Stimulated activated CD4-positive, alpha-beta T cell treated with anti-CD3 and anti-CD28 coated beads, Interleukin-15, amount 100 ng/mL, for 48 hours (primary cell): ENCODE data around the gene SFN.
"Not testable (repeated sequence)": the region's sequence is repeated elsewhere in the genome, so short reads cannot be mapped to it uniquely, and the experiment has no call there.

Experiments used
- DNase-seq, 2 donors: peaks; one replicate each; pipeline ENCODE4 v3.0.0-alpha.2; 2020; ENCODE audit warnings: low read depth in 2 of 2

The SFN gene

GRCh38 chr1:26864610-26865480, 1.9 kb downstream of the SFN start:
- DNase-seq, result peak; percentile 92 to 94

- not testable (repeated sequence) for DNase-seq
Measured at GRCh38 chr1:26873097-26873496, 10.1 kb downstream of the SFN start.

- no peak for DNase-seq
Measured at GRCh38 chr1:26874896-26875295, 11.9 kb downstream of the SFN start.

GRCh38 chr1:26877326-26877725, 14.4 kb downstream of the SFN start:
- DNase-seq, result no peak

- no peak for DNase-seq
Measured at GRCh38 chr1:26879793-26880192, 16.8 kb downstream of the SFN start.

- DNase-seq, result not testable (repeated sequence)
Measured at GRCh38 chr1:26881611-26882010, 18.7 kb downstream of the SFN start.

GRCh38 chr1:26882696-26883463, 19.9 kb downstream of the SFN start:
- no peak for DNase-seq

- DNase-seq, result no peak
Measured at GRCh38 chr1:26887125-26887524, 24.2 kb downstream of the SFN start.

GRCh38 chr1:26888231-26888630, 25.3 kb downstream of the SFN start:
- DNase-seq, result no peak

- peak; percentile 60 to 67 for DNase-seq
Measured at GRCh38 chr1:26889551-26890466, 26.9 kb downstream of the SFN start, which contains the start of gene GPN2. GPN2 (minus strand) TSS chr1:26890283; CDS start chr1:26890096, 187 bp downstream.

- DNase-seq, result no peak
Measured at GRCh38 chr1:26890467-26890796, 27.5 kb downstream of the SFN start.

- no peak for DNase-seq
Measured at GRCh38 chr1:26894263-26894662, 31.3 kb downstream of the SFN start.

GRCh38 chr1:26897351-26897750, 34.4 kb downstream of the SFN start:
- no peak for DNase-seq

GRCh38 chr1:26900001-26900814, 37.3 kb downstream of the SFN start, which contains the start of gene GPATCH3:
GPATCH3 (minus strand) TSS chr1:26900467; CDS start chr1:26900442, 25 bp downstream.
- DNase-seq, result peak; percentile 81 to 83

- DNase-seq, result no peak
Measured at GRCh38 chr1:26900815-26901511, 38.0 kb downstream of the SFN start.

GRCh38 chr1:26907071-26907917, 44.3 kb downstream of the SFN start:
- no peak for DNase-seq

GRCh38 chr1:26909951-26910342, 47.0 kb downstream of the SFN start:
- no peak for DNase-seq

GRCh38 chr1:26910343-26911160, 47.6 kb downstream of the SFN start:
- DNase-seq, result no peak
